ENCODE measurements around the gene DECR2. TPM values are rescaled to one million over a fixed set of nuclear protein-coding genes. Genes with fewer than 3 reads are reported as not detected.
"Not testable (repeated sequence)": the region's sequence is repeated elsewhere in the genome, so short reads cannot be mapped to it uniquely, and the experiment has no call there.

Gene DECR2
- total RNA-seq, 1 donor from 2014 or later = 7.1 TPM

GRCh38 chr16:375927-376816 is 25.5 kb upstream of the DECR2 start:
- Mint-ChIP-seq H3K4me1 (peaks cover 9% of the 10 kb centered on the region), H3K27me3 (ENCODE audit: insufficient read depth, low read depth) (peaks cover 6% of the 10 kb centered on the region), H3K36me3 (peaks cover 2% of the 10 kb centered on the region), H3K4me3 (no peak overlapping the region), H3K27ac (no peak overlapping the region), H3K9me3 (no peaks in the 10 kb centered on the region)
- Histone ChIP-seq H3K27ac (no peak overlapping the region), H3F3A (ENCODE audit: low read depth) (peaks cover 9% of the 10 kb centered on the region), H3K4me3 (no peak overlapping the region), H4K20me1 (ENCODE audit: low read depth) (peaks cover 30% of the 10 kb centered on the region), H3K79me2 (ENCODE audit: low read depth) (peaks cover 23% of the 10 kb centered on the region), H2AFZ (replicated peaks) (no peak overlapping the region), H3K27me3 (no peaks in the 10 kb centered on the region), H3K9me3 (ENCODE audit: low read depth) (no peaks in the 10 kb centered on the region), H3K4me2 (no peak overlapping the region), H3K9ac (no peak overlapping the region), H3K36me3 (no peaks in the 10 kb centered on the region), H3K4me1 (peaks cover 11% of the 10 kb centered on the region)
- DNase-seq (ENCODE audit: low spot score) = no peak
- TF ChIP-seq EZH2 (IDR thresholded peaks at IDR 0.05) = no peak
- no peak for TF ChIP-seq EZH2phosphoT487 (IDR thresholded peaks at IDR 0.05)
- TF ChIP-seq CTCF (IDR thresholded peaks at IDR 0.05) = no peak

- peaks cover 11% of the 10 kb centered on the region for H3K4me1 ChIP-seq
- H3K79me2 ChIP-seq (ENCODE audit: low read depth) = peaks cover 23% of the 10 kb centered on the region
- Mint-ChIP-seq H3K9me3 (no peaks in the 10 kb centered on the region), H3K27ac (no peak overlapping the region), H3K4me3 (no peak overlapping the region), H3K27me3 (ENCODE audit: insufficient read depth, low read depth) (peaks cover 6% of the 10 kb centered on the region), H3K4me1 (peaks cover 7% of the 10 kb centered on the region), H3K36me3 (peaks cover under 1% of the 10 kb centered on the region)
- no peak overlapping the region for H2AFZ ChIP-seq (replicated peaks)
- H4K20me1 ChIP-seq (ENCODE audit: low read depth) = peaks cover 30% of the 10 kb centered on the region
- H3K9ac ChIP-seq = no peak overlapping the region
- no peak for DNase-seq (ENCODE audit: low spot score)
- no peak overlapping the region for H3K4me3 ChIP-seq
- H3K27me3 ChIP-seq = peaks cover 1% of the 10 kb centered on the region
- TF ChIP-seq EZH2phosphoT487 (IDR thresholded peaks at IDR 0.05) (no peak), EZH2 (IDR thresholded peaks at IDR 0.05) (no peak), CTCF (IDR thresholded peaks at IDR 0.05) (no peak)
- H3K36me3 ChIP-seq = no peaks in the 10 kb centered on the region
- H3K9me3 ChIP-seq (ENCODE audit: low read depth) = no peaks in the 10 kb centered on the region
- H3K4me2 ChIP-seq = no peak overlapping the region
- H3K27ac ChIP-seq = no peak overlapping the region
- peaks cover 11% of the 10 kb centered on the region for H3F3A ChIP-seq (ENCODE audit: low read depth)
Measured at GRCh38 chr16:376817-377418, 24.8 kb upstream of the DECR2 start.

GRCh38 chr16:377419-377951 is 24.2 kb upstream of the DECR2 start:
- Mint-ChIP-seq H3K36me3 (no peaks in the 10 kb centered on the region), H3K9me3 (no peaks in the 10 kb centered on the region), H3K27me3 (ENCODE audit: insufficient read depth, low read depth) (peaks cover 7% of the 10 kb centered on the region), H3K4me1 (peaks cover 8% of the 10 kb centered on the region), H3K27ac (no peak overlapping the region), H3K4me3 (no peak overlapping the region)
- DNase-seq (ENCODE audit: low spot score) = no peak
- H3K4me3 ChIP-seq = no peak overlapping the region
- no peak for TF ChIP-seq EZH2 (IDR thresholded peaks at IDR 0.05)
- no peak for TF ChIP-seq CTCF (IDR thresholded peaks at IDR 0.05)
- H3K9ac ChIP-seq = no peak overlapping the region
- peaks cover 7% of the 10 kb centered on the region for H3K27me3 ChIP-seq
- no peak overlapping the region for H3K27ac ChIP-seq
- H3K79me2 ChIP-seq (ENCODE audit: low read depth) = peaks cover 23% of the 10 kb centered on the region
- no peak overlapping the region for H3K4me2 ChIP-seq
- no peaks in the 10 kb centered on the region for H3K36me3 ChIP-seq
- H4K20me1 ChIP-seq (ENCODE audit: low read depth) = peaks cover 34% of the 10 kb centered on the region
- H3F3A ChIP-seq (ENCODE audit: low read depth) = peaks cover 17% of the 10 kb centered on the region
- no peaks in the 10 kb centered on the region for H3K9me3 ChIP-seq (ENCODE audit: low read depth)
- no peak overlapping the region for H2AFZ ChIP-seq (replicated peaks)
- H3K4me1 ChIP-seq = peaks cover 15% of the 10 kb centered on the region

DNA sequence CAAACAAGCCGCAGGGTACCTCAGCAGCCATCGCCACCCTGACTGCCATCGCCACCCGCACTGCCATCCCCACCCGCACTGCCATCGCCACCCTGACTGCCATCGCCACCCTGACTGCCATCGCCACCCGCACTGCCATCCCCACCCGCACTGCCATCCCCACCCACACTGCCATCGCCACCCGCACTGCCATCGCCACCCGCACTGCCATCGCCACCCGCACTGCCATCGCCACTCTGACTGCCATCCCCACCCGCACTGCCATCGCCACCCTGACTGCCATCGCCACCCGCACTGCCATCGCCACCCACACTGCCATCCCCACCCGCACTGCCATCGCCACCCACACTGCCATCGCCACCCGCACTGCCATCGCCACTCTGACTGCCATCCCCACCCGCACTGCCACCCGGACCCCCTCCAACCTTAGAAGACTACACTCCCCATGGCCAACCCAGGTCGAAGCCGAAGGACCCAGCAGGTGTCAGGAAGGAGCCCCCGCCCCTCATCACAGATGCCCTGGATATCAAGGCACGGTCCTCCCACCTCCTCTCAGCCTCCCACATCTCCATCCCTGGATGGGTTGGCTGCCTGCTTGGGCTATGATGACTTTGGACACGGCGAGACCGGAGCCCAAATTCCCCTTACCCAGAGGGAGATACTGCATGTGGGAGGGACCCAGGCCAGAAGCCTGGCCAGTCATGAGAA is 23.4 kb upstream of the DECR2 start:
- not testable (repeated sequence) for H3K36me3 ChIP-seq; H2AFZ ChIP-seq (replicated peaks); H3K36me3 Mint-ChIP-seq; H3K9me3 ChIP-seq (ENCODE audit: low read depth); H3K4me2 ChIP-seq; H3K9me3 Mint-ChIP-seq; DNase-seq (ENCODE audit: low spot score); H3K27ac ChIP-seq; H3K27ac Mint-ChIP-seq; H3K9ac ChIP-seq; H3K4me3 ChIP-seq
- Histone ChIP-seq H3K4me1 (peaks cover 21% of the 10 kb centered on the region), H4K20me1 (ENCODE audit: low read depth) (peaks cover 42% of the 10 kb centered on the region), H3F3A (ENCODE audit: low read depth) (peaks cover 24% of the 10 kb centered on the region), H3K27me3 (peaks cover 15% of the 10 kb centered on the region), H3K79me2 (ENCODE audit: low read depth) (peaks cover 23% of the 10 kb centered on the region)
- Mint-ChIP-seq H3K4me3 (peak overlapping the region; percentile 38), H3K27me3 (ENCODE audit: insufficient read depth, low read depth) (peaks cover 12% of the 10 kb centered on the region), H3K4me1 (peaks cover 16% of the 10 kb centered on the region)
